Neural cell (in vitro differentiated cells): ENCODE data around the gene POLR1G. TPM values are rescaled to one million over a fixed set of nuclear protein-coding genes. Genes with fewer than 3 reads are reported as not detected.

Source experiments
- H2AFZ ChIP-seq: fragments of 200-600, 300-800 bp; sonication (generic), shearing (Covaris generic); 2 replicates; pipeline ENCODE4 v1.6.0; 2014; ENCODE audit warnings: low read depth, mild to moderate bottlenecking, antibody characterized with exemption, low read length, moderate library complexity
- H3F3A ChIP-seq: fragments of 200-600 bp; shearing (Covaris generic); 2 replicates; pipeline ENCODE4 v1.6.1; 2016; ENCODE audit warnings: mild to moderate bottlenecking, moderate library complexity, mixed read lengths, antibody characterized with exemption, low read length; ENCODE audit not compliant: insufficient read depth, poor library complexity, severe bottlenecking
- H3K27ac ChIP-seq: fragments of 200-600, 300-800 bp; sonication (generic), shearing (Covaris generic); 2 replicates; pipeline ENCODE4 v1.5.1; 2014; ENCODE audit warnings: mild to moderate bottlenecking, low read length, moderate library complexity
- H3K27me3 ChIP-seq: fragments of 300-800, 200-600 bp; sonication (generic), shearing (Covaris generic); 2 replicates; pipeline ENCODE4 v1.6.0; 2014; ENCODE audit warnings: mild to moderate bottlenecking, low read depth, low read length, moderate library complexity; ENCODE audit not compliant: insufficient read depth
- H3K36me3 ChIP-seq: fragments of 300-800, 200-600 bp; sonication (generic), shearing (Covaris generic); 2 replicates; pipeline ENCODE4 v1.5.1; 2014; ENCODE audit warnings: mild to moderate bottlenecking, antibody characterized with exemption, low read length, moderate library complexity; ENCODE audit not compliant: insufficient read depth
- H3K4me2 ChIP-seq: fragments of 300-800, 200-600 bp; sonication (generic), shearing (Covaris generic); 2 replicates; pipeline ENCODE4 v1.6.0; 2014; ENCODE audit warnings: mild to moderate bottlenecking, low read length
- H3K4me3 ChIP-seq: fragments of 300-800, 200-600 bp; sonication (generic), shearing (Covaris generic); 2 replicates; pipeline ENCODE4 v1.5.1; 2014; ENCODE audit warnings: mild to moderate bottlenecking, low read length, moderate library complexity
- H3K79me2 ChIP-seq: fragments of 200-600 bp; shearing (Covaris generic); replicated peaks from 2 replicates; pipeline ENCODE4 v1.6.0; 2014; ENCODE audit warnings: mild to moderate bottlenecking, low read length, moderate library complexity; ENCODE audit not compliant: insufficient read depth
- H3K9ac ChIP-seq: fragments of 300-800, 200-600 bp; sonication (generic), shearing (Covaris generic); 2 replicates; pipeline ENCODE4 v1.6.1; 2016; ENCODE audit warnings: mild to moderate bottlenecking, low read length, mixed read lengths
- H3K9me2 ChIP-seq: fragments of 200-600 bp; shearing (Covaris generic); 2 replicates; pipeline ENCODE4 v1.6.1; 2016; ENCODE audit warnings: mild to moderate bottlenecking, low read length, mixed read lengths; ENCODE audit not compliant: insufficient read depth
- H3K9me3 ChIP-seq: fragments of 200-600, 300-800 bp; sonication (generic), shearing (Covaris generic); 2 replicates; pipeline ENCODE4 v1.6.1; 2016; ENCODE audit warnings: mild to moderate bottlenecking, mixed run types, low read length, moderate library complexity, mixed read lengths
- H4K20me1 ChIP-seq: fragments of 200-600 bp; shearing (Covaris generic); 2 replicates; pipeline ENCODE4 v1.6.1; 2016; ENCODE audit warnings: mild to moderate bottlenecking, mixed run types; ENCODE audit not compliant: insufficient read depth
- EP300 ChIP-seq: fragments of 450-650 bp; conservative IDR thresholded peaks from 2 replicates; pipeline ENCODE4 v1.6.1; 2014; ENCODE audit warnings: antibody characterized with exemption, mild to moderate bottlenecking, moderate library complexity; ENCODE audit not compliant: poor library complexity, severe bottlenecking
- EZH2 ChIP-seq: fragments of 200-600, 300-800 bp; shearing (Covaris generic), sonication (generic); IDR thresholded peaks from 2 replicates; pipeline ENCODE4 v1.6.1; 2014; ENCODE audit warnings: antibody characterized with exemption, low read length, borderline replicate concordance, mild to moderate bottlenecking; ENCODE audit not compliant: insufficient read depth, poor library complexity, severe bottlenecking
- MXI1 ChIP-seq: fragments of 450-650 bp; conservative IDR thresholded peaks from 2 replicates; pipeline ENCODE4 v1.6.1; 2014; ENCODE audit warnings: antibody characterized with exemption, mild to moderate bottlenecking; ENCODE audit not compliant: poor library complexity, severe bottlenecking
- POLR2AphosphoS5 ChIP-seq: IDR thresholded peaks from 2 replicates; pipeline ENCODE4 v1.6.1; 2012
- RAD21 ChIP-seq: fragments of 450-650 bp; conservative IDR thresholded peaks from 2 replicates; pipeline ENCODE4 v1.6.1; 2014; ENCODE audit warnings: antibody characterized with exemption, mild to moderate bottlenecking, moderate library complexity
- SMC3 ChIP-seq: fragments of 450-650 bp; conservative IDR thresholded peaks from 2 replicates; pipeline ENCODE4 v1.6.1; 2014; ENCODE audit warnings: antibody characterized with exemption, mild to moderate bottlenecking, moderate library complexity; ENCODE audit not compliant: poor library complexity
- TAF1 ChIP-seq: IDR thresholded peaks from 2 replicates; pipeline ENCODE4 v1.6.1; 2012; ENCODE audit warnings: low read depth
- polyA plus RNA-seq: library from polyadenylated mRNA; depleted of rRNA; stranded (reverse); fragments of >200 nt; gene quantifications from 2 replicates; pipeline ENCODE4 v1.2.3, GENCODE V29; 2014
- TF ChIP-seq, protein P1 (sequence below): IDR thresholded peaks from 2 replicates; pipeline ENCODE4 v1.6.1; 2012; ENCODE audit warnings: borderline replicate concordance
- TF ChIP-seq, protein P2 (sequence below): fragments of 450-650 bp; IDR thresholded peaks from 2 replicates; pipeline ENCODE4 v1.5.1; 2014; ENCODE audit warnings: antibody characterized with exemption, mild to moderate bottlenecking, moderate library complexity; ENCODE audit not compliant: poor library complexity, severe bottlenecking

The POLR1G gene
- polyA plus RNA-seq, 1 donor from 2014 or later = 2.4 TPM

DNA sequence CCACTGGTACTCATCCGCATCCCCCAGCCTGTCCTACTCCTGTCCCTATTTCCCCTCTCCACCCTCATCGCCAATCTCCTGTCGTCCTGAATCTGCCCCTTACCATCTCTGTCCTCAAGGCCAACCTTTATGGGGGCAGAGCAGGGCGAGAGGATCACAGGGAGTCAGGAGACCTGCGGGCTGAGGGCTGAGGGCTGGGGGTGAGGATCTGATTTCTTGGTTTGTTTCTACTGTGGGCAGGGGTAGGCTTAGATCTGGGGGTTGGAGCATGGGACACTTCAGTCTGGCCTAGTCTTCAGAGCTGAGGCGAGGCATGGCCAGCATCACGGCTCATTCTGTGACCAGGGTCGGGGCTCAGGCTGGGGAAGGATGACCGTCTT lies 33.8 kb downstream of the POLR1G start:
- Histone ChIP-seq H3K9me3 (no peaks in the 10 kb centered on the region), H2AFZ (peak overlapping the region; percentile 21), H3K9me2 (no peaks in the 10 kb centered on the region), H3K79me2 (no peaks in the 10 kb centered on the region), H3K36me3 (no peaks in the 10 kb centered on the region), H3K4me2 (no peak overlapping the region), H4K20me1 (no peaks in the 10 kb centered on the region), H3K9ac (peak overlapping the region; percentile 62), H3K27ac (no peak overlapping the region), H3F3A (no peaks in the 10 kb centered on the region), H3K27me3 (no peaks in the 10 kb centered on the region), H3K4me3 (peak overlapping the region; percentile 69)
- TF ChIP-seq TAF1 (no peak), EP300 (no peak), POLR2AphosphoS5 (no peak)
- TF ChIP-seq, protein P1, sequence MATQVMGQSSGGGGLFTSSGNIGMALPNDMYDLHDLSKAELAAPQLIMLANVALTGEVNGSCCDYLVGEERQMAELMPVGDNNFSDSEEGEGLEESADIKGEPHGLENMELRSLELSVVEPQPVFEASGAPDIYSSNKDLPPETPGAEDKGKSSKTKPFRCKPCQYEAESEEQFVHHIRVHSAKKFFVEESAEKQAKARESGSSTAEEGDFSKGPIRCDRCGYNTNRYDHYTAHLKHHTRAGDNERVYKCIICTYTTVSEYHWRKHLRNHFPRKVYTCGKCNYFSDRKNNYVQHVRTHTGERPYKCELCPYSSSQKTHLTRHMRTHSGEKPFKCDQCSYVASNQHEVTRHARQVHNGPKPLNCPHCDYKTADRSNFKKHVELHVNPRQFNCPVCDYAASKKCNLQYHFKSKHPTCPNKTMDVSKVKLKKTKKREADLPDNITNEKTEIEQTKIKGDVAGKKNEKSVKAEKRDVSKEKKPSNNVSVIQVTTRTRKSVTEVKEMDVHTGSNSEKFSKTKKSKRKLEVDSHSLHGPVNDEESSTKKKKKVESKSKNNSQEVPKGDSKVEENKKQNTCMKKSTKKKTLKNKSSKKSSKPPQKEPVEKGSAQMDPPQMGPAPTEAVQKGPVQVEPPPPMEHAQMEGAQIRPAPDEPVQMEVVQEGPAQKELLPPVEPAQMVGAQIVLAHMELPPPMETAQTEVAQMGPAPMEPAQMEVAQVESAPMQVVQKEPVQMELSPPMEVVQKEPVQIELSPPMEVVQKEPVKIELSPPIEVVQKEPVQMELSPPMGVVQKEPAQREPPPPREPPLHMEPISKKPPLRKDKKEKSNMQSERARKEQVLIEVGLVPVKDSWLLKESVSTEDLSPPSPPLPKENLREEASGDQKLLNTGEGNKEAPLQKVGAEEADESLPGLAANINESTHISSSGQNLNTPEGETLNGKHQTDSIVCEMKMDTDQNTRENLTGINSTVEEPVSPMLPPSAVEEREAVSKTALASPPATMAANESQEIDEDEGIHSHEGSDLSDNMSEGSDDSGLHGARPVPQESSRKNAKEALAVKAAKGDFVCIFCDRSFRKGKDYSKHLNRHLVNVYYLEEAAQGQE = no peak

GRCh38 chr19:45440873-45441654 lies 34.6 kb downstream of the POLR1G start:
- H3K27ac ChIP-seq = no peak overlapping the region
- no peak overlapping the region for H3K4me3 ChIP-seq
- no peaks in the 10 kb centered on the region for H3K36me3 ChIP-seq
- H2AFZ ChIP-seq = no peak overlapping the region
- H3K27me3 ChIP-seq = no peaks in the 10 kb centered on the region
- no peaks in the 10 kb centered on the region for H3K9me2 ChIP-seq
- H3K9me3 ChIP-seq = no peaks in the 10 kb centered on the region
- H3K9ac ChIP-seq = no peak overlapping the region
- H3K79me2 ChIP-seq = no peaks in the 10 kb centered on the region
- TF ChIP-seq MXI1 (no peak), RAD21 (no peak), SMC3 (no peak), POLR2AphosphoS5 (no peak), EP300 (no peak), TAF1 (no peak), EZH2 (no peak)
- TF ChIP-seq, protein P1 = no peak
- TF ChIP-seq, protein P2, sequence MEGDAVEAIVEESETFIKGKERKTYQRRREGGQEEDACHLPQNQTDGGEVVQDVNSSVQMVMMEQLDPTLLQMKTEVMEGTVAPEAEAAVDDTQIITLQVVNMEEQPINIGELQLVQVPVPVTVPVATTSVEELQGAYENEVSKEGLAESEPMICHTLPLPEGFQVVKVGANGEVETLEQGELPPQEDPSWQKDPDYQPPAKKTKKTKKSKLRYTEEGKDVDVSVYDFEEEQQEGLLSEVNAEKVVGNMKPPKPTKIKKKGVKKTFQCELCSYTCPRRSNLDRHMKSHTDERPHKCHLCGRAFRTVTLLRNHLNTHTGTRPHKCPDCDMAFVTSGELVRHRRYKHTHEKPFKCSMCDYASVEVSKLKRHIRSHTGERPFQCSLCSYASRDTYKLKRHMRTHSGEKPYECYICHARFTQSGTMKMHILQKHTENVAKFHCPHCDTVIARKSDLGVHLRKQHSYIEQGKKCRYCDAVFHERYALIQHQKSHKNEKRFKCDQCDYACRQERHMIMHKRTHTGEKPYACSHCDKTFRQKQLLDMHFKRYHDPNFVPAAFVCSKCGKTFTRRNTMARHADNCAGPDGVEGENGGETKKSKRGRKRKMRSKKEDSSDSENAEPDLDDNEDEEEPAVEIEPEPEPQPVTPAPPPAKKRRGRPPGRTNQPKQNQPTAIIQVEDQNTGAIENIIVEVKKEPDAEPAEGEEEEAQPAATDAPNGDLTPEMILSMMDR = no peak
- H4K20me1 ChIP-seq = no peaks in the 10 kb centered on the region
- no peaks in the 10 kb centered on the region for H3F3A ChIP-seq
- no peak overlapping the region for H3K4me2 ChIP-seq
